Measurements from ENCODE around the gene AP3B1.

DNA sequence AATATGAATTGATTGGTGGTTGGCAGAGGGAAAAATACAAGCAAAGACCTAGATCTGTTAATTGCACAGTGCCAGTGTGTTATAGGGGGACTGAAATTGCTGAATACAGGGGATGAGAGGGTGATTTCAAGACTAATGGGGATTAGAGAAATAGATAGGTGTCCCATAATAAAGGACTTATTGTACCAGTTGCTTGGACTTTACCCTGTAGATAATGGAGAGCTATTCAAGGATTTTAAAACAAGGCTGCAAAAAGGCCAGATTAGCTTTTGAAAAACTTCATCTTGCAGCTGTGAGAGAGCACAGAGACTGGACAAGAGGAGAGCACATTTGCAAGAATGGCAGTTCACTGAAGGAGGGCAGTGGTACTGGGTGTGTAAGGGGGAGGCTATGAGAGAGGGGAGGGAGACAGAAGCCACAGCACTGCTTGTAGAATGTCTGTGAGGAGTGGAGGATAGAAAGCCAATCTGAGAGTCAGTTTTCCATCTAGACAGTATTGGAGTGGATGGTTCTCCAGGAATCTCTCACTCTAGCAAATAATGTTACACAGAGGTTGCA, 37.1 kb upstream of the AP3B1 start:
- TF ChIP-seq, protein P1, sequence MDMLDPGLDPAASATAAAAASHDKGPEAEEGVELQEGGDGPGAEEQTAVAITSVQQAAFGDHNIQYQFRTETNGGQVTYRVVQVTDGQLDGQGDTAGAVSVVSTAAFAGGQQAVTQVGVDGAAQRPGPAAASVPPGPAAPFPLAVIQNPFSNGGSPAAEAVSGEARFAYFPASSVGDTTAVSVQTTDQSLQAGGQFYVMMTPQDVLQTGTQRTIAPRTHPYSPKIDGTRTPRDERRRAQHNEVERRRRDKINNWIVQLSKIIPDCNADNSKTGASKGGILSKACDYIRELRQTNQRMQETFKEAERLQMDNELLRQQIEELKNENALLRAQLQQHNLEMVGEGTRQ (IDR thresholded peaks at IDR 0.05; ENCODE audit: borderline replicate concordance, low read depth, low read length) = no peak
- no peak for TF ChIP-seq ELF1 (IDR thresholded peaks at IDR 0.05)
- TF ChIP-seq, protein P2, sequence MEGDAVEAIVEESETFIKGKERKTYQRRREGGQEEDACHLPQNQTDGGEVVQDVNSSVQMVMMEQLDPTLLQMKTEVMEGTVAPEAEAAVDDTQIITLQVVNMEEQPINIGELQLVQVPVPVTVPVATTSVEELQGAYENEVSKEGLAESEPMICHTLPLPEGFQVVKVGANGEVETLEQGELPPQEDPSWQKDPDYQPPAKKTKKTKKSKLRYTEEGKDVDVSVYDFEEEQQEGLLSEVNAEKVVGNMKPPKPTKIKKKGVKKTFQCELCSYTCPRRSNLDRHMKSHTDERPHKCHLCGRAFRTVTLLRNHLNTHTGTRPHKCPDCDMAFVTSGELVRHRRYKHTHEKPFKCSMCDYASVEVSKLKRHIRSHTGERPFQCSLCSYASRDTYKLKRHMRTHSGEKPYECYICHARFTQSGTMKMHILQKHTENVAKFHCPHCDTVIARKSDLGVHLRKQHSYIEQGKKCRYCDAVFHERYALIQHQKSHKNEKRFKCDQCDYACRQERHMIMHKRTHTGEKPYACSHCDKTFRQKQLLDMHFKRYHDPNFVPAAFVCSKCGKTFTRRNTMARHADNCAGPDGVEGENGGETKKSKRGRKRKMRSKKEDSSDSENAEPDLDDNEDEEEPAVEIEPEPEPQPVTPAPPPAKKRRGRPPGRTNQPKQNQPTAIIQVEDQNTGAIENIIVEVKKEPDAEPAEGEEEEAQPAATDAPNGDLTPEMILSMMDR (IDR thresholded peaks at IDR 0.05) = no peak
- no peak for TF ChIP-seq EP300 (IDR thresholded peaks at IDR 0.05; ENCODE audit: borderline replicate concordance in 1 of 2, low read depth in 1 of 2, low read length in 1 of 2)
- TF ChIP-seq, protein P3, sequence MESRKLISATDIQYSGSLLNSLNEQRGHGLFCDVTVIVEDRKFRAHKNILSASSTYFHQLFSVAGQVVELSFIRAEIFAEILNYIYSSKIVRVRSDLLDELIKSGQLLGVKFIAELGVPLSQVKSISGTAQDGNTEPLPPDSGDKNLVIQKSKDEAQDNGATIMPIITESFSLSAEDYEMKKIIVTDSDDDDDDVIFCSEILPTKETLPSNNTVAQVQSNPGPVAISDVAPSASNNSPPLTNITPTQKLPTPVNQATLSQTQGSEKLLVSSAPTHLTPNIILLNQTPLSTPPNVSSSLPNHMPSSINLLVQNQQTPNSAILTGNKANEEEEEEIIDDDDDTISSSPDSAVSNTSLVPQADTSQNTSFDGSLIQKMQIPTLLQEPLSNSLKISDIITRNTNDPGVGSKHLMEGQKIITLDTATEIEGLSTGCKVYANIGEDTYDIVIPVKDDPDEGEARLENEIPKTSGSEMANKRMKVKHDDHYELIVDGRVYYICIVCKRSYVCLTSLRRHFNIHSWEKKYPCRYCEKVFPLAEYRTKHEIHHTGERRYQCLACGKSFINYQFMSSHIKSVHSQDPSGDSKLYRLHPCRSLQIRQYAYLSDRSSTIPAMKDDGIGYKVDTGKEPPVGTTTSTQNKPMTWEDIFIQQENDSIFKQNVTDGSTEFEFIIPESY (IDR thresholded peaks at IDR 0.05; ENCODE audit: borderline replicate concordance, low read depth) = no peak
- no peak for TF ChIP-seq MEF2A (IDR thresholded peaks at IDR 0.05; ENCODE audit: borderline replicate concordance, low read depth)
- no peak for TF ChIP-seq SIN3A (IDR thresholded peaks at IDR 0.05; ENCODE audit: borderline replicate concordance, low read depth, low read length)
- no peak for TF ChIP-seq MXI1 (IDR thresholded peaks at IDR 0.05; ENCODE audit: low read depth, low read length)
- TF ChIP-seq TEAD4 (IDR thresholded peaks at IDR 0.05; ENCODE audit: borderline replicate concordance, insufficient read depth) = no peak
